ENCODE measurements around the gene CTXND1. TPM values are rescaled to one million over a fixed set of nuclear protein-coding genes. Genes with fewer than 3 reads are reported as not detected.
A peak's percentile ranks its signal among the peaks of the same experiment; 100 is the strongest.

CTXND1 gene
- total RNA-seq, 4 donors from 2014 or later = 0.33 to 0.80 (median 0.56) TPM

DNA sequence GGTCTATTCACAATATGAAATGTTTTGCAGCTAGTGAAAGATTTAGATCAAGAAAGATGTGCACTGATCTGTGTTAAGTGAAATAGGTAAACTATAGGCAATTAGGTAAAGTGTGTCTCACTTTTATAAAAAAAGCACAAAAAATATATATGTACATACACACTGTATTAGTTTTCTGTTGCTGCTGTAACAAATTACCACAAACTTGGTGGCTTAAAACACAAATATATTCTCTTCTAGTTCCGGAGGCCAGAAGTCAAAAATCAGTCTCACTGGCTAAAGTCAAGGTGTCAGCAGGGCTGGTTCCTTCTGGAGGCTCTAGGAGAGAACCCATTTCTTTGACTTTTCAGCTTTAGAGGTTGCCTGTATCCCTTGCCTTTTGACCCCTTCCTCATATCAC, 88.1 kb downstream of the CTXND1 start:
- Histone ChIP-seq H3K4me1 (peaks cover 0 to 17% (median 12%) of the 10 kb centered on the region in 4 donors), H3K27ac (replicated peaks in 1 of 4) (no peak overlapping the region), H3K27me3 (no peaks in the 10 kb centered on the region), H3K4me3 (no peak overlapping the region), H3K9me3 (no peaks in the 10 kb centered on the region), H3K36me3 (peaks cover 0 to 71% (median 38%) of the 10 kb centered on the region in 4 donors)
- no peak for DNase-seq (ENCODE audit: extremely low spot score)
- intact Hi-C loops (cut with DNase I) = no loop called here
- no peak for TF ChIP-seq EP300 (IDR thresholded peaks at IDR 0.05)
- TF ChIP-seq POLR2A (IDR thresholded peaks at IDR 0.05; ENCODE audit: low read depth) = no peak
- TF ChIP-seq POLR2AphosphoS5 (IDR thresholded peaks at IDR 0.05) = no peak
- TF ChIP-seq, protein P1, sequence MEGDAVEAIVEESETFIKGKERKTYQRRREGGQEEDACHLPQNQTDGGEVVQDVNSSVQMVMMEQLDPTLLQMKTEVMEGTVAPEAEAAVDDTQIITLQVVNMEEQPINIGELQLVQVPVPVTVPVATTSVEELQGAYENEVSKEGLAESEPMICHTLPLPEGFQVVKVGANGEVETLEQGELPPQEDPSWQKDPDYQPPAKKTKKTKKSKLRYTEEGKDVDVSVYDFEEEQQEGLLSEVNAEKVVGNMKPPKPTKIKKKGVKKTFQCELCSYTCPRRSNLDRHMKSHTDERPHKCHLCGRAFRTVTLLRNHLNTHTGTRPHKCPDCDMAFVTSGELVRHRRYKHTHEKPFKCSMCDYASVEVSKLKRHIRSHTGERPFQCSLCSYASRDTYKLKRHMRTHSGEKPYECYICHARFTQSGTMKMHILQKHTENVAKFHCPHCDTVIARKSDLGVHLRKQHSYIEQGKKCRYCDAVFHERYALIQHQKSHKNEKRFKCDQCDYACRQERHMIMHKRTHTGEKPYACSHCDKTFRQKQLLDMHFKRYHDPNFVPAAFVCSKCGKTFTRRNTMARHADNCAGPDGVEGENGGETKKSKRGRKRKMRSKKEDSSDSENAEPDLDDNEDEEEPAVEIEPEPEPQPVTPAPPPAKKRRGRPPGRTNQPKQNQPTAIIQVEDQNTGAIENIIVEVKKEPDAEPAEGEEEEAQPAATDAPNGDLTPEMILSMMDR (IDR thresholded peaks at IDR 0.05) = no peak
- 100% methylated on average over 1 of the region's 1 CpG for WGBS

DNA sequence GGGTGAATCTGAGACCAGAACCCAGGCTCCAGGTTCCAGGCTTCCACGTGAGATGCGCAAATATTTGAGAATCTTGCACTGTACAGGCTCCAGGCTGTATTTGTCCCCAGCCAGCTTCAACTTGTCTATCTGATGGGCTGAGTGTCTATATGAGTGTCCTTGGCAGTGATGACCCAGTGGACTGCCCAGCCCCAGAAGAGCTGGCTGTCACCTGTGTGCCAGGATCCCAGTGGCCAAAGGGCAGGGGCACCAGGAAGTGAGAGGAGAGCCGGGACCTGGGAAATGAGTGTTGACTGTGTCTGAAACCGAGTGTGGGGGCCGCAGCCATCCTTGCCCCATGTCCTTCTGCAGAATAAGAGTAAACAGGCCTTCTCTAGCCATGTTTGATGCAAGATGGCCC, 88.8 kb downstream of the CTXND1 start:
- Histone ChIP-seq H3K4me3 (no peak overlapping the region), H3K27ac (replicated peaks in 1 of 4) (no peak overlapping the region), H3K4me1 (peaks cover 0 to 17% (median 12%) of the 10 kb centered on the region in 4 donors), H3K9me3 (no peaks in the 10 kb centered on the region), H3K27me3 (no peaks in the 10 kb centered on the region), H3K36me3 (peaks cover 0 to 69% (median 44%) of the 10 kb centered on the region in 4 donors)
- TF ChIP-seq, protein P1 (IDR thresholded peaks at IDR 0.05) = no peak
- no peak for TF ChIP-seq POLR2AphosphoS5 (IDR thresholded peaks at IDR 0.05)
- no peak for TF ChIP-seq EP300 (IDR thresholded peaks at IDR 0.05)
- no peak for TF ChIP-seq POLR2A (IDR thresholded peaks at IDR 0.05; ENCODE audit: low read depth)
- DNase-seq (ENCODE audit: extremely low spot score) = no peak
- WGBS = 80% methylated on average over 5 of the region's 5 CpGs
- intact Hi-C loops (cut with DNase I) = no loop called here

DNA sequence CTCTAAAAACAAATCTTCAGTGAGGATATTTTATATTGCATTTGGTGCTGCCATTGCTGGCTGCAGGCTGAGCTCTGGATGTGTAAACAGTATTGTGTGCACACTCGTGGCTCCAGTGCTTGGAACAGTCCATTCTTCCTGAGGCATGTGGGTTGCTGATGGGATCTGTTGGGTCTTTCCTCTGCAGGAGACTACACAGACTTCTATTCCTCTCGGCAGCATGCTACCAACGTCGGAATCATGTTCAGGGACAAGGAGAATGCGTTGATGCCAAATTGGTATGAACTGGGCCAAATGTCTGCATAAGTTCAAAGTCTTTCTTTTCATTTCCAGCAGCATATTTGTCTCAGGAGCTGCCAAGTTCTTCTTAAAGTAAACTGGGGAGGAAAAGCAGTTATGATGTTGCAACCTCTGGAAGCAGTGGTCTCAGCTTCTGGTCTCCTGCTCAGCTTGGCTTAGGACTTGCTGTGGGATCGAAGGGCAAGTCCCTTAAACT, 89.9 kb downstream of the CTXND1 start:
- Histone ChIP-seq H3K9me3 (no peaks in the 10 kb centered on the region), H3K4me1 (peaks cover 0 to 17% (median 12%) of the 10 kb centered on the region in 4 donors), H3K4me3 (no peak overlapping the region), H3K27ac (replicated peaks in 1 of 4) (no peak overlapping the region), H3K36me3 (peaks cover 0 to 65% (median 47%) of the 10 kb centered on the region in 4 donors), H3K27me3 (no peaks in the 10 kb centered on the region)
- WGBS = 84% methylated on average over 6 of the region's 6 CpGs
- TF ChIP-seq POLR2AphosphoS5 (IDR thresholded peaks at IDR 0.05) = no peak
- no peak for TF ChIP-seq EP300 (IDR thresholded peaks at IDR 0.05)
- TF ChIP-seq POLR2A (IDR thresholded peaks at IDR 0.05; ENCODE audit: low read depth) = no peak
- intact Hi-C loops (cut with DNase I) = no loop called here
- DNase-seq (ENCODE audit: extremely low spot score) = no peak

DNA sequence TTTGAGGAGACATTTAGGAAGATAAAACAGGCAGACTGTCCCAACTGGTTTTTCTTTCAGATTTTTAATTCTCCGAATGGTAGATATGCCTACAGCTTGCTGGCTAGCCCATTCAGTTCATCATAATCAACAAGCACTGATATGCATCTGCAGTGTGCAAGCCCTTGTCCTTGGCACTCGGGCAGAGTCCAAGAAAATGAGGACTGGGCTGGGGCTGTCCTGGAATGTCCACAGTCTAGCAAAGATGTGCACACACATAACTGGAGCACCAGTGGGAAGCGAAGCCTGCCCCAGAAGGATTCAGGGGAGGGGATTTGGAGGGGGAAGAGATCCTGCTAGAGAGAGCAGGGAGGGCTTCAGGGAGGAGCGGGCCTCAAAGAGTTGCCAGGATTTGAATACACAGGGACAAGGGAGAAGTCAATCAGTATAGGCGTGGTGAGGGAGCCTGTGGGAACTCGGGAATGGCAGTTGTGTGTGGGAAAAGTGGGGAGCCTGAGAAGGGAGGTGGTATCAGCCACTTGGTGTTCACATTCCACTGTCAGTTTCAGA, 90.5 kb downstream of the CTXND1 start:
- no peaks in the 10 kb centered on the region for H3K9me3 ChIP-seq
- peaks cover 0 to 17% (median 12%) of the 10 kb centered on the region in 4 donors for H3K4me1 ChIP-seq
- H3K36me3 ChIP-seq = peaks cover 0 to 65% (median 47%) of the 10 kb centered on the region in 4 donors
- no peak for DNase-seq (ENCODE audit: extremely low spot score)
- H3K27ac ChIP-seq (replicated peaks in 1 of 4) = no peak overlapping the region
- 89% methylated on average over 6 of the region's 6 CpGs for WGBS
- no peaks in the 10 kb centered on the region for H3K27me3 ChIP-seq
- H3K4me3 ChIP-seq = no peak overlapping the region
- no peak for TF ChIP-seq EP300 (IDR thresholded peaks at IDR 0.05)
- intact Hi-C loops (cut with DNase I) = no loop called here

DNA sequence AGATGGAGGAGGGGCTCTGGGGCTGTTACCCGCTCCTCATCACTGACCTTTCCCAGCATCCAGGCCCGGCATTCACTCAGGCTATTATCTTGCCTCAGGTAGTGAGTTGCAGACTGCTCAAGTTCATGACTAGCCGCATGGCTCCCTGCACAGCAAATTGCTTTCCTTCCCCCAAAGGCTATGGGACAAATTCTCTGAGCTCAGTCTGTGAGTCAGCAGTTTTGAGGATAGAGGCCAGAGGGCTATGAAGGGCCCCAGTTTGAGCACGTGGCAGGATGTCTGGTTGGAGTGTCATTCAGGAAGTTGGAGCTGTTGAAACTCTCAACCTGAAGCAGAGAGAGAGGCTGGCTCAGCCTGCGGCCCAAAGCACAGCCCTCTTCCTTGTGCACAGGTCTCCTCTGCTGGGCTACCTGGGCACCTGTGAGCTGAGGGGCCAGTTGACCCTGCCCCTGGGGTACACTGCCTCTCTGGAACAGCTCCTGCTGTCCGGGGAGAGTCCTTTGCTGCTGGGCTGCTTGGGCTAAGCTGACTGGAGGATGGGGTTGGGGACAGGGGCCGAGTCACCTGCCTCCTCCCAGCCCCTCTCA, 91.3 kb downstream of the CTXND1 start:
- peaks cover 0 to 17% (median 12%) of the 10 kb centered on the region in 4 donors for H3K4me1 ChIP-seq
- intact Hi-C loops (cut with DNase I) = no loop called here

More for the DNA sequence above, 91.3 kb downstream of the CTXND1 start:
- TF ChIP-seq POLR2AphosphoS5 (IDR thresholded peaks at IDR 0.05) = peak in 1 of 2 donors; percentile 30
- TF ChIP-seq, protein P1 (IDR thresholded peaks at IDR 0.05) = no peak
- TF ChIP-seq POLR2A (IDR thresholded peaks at IDR 0.05; ENCODE audit: low read depth) = no peak
- no peak for DNase-seq (ENCODE audit: extremely low spot score)
- no peak overlapping the region for H3K4me3 ChIP-seq
- 81% methylated on average over 7 of the region's 7 CpGs for WGBS
- H3K36me3 ChIP-seq = peaks cover 0 to 65% (median 47%) of the 10 kb centered on the region in 4 donors
- H3K27me3 ChIP-seq = no peaks in the 10 kb centered on the region
- H3K27ac ChIP-seq (replicated peaks in 1 of 4) = peak overlapping the region in 2 of 4 donors; percentile 16 to 19
- no peaks in the 10 kb centered on the region for H3K9me3 ChIP-seq

Measured in esophagus muscularis mucosa (tissue), 4 donors.